DOHH2 (cell line): ENCODE data around the gene FAM193A.

Source experiments
- H3F3A ChIP-seq: fragments of 200-600 bp; sonication (generic), shearing (Covaris generic); 2 replicates; pipeline ENCODE4 v1.6.0; 2016; ENCODE audit warnings: antibody characterized with exemption, mild to moderate bottlenecking; ENCODE audit not compliant: control insufficient read depth, insufficient read depth
- H3K27ac ChIP-seq: fragments of 200-600 bp; sonication (generic); 2 replicates; pipeline ENCODE4 v1.5.1; 2014; ENCODE audit warnings: low read depth, mild to moderate bottlenecking, low read length, moderate library complexity
- H3K27me3 ChIP-seq: fragments of 200-600 bp; sonication (generic); 2 replicates; pipeline ENCODE4 v1.6.1; 2014; ENCODE audit warnings: mild to moderate bottlenecking, low read length, mixed read lengths; ENCODE audit not compliant: control insufficient read depth
- H3K36me3 ChIP-seq: fragments of 200-600 bp; sonication (generic); 2 replicates; pipeline ENCODE4 v1.6.1; 2014; ENCODE audit warnings: mild to moderate bottlenecking, low read length, moderate library complexity, mixed read lengths; ENCODE audit not compliant: control insufficient read depth
- H3K4me1 ChIP-seq: fragments of 200-600 bp; sonication (generic); 2 replicates; pipeline ENCODE4 v1.6.1; 2014; ENCODE audit warnings: mild to moderate bottlenecking, low read length, mixed read lengths; ENCODE audit not compliant: control insufficient read depth
- H3K4me2 ChIP-seq: fragments of 200-600 bp; sonication (generic); 2 replicates; pipeline ENCODE4 v1.6.0; 2014; ENCODE audit warnings: mild to moderate bottlenecking, low read length, moderate library complexity
- H3K4me3 ChIP-seq: fragments of 200-600 bp; sonication (generic); 2 replicates; pipeline ENCODE4 v1.5.1; 2014; ENCODE audit warnings: mild to moderate bottlenecking, low read length, mixed read lengths
- H3K79me2 ChIP-seq: fragments of 200-600 bp; sonication (generic); 2 replicates; pipeline ENCODE4 v1.6.1; 2014; ENCODE audit warnings: mild to moderate bottlenecking, low read length, mixed read lengths; ENCODE audit not compliant: control insufficient read depth
- H3K9me2 ChIP-seq: fragments of 200-600 bp; sonication (generic); replicated peaks from 2 replicates; pipeline ENCODE4 v1.6.1; 2014; ENCODE audit warnings: mild to moderate bottlenecking, low read length, mixed read lengths; ENCODE audit not compliant: control insufficient read depth
- H3K9me3 ChIP-seq: fragments of 200-600 bp; sonication (generic); 2 replicates; pipeline ENCODE4 v1.6.1; 2014; ENCODE audit warnings: antibody characterized with exemption, low read length, mixed read lengths; ENCODE audit not compliant: control insufficient read depth, insufficient read depth
- H4K20me1 ChIP-seq: fragments of 200-600 bp; sonication (generic); 2 replicates; pipeline ENCODE4 v1.6.0; 2014; ENCODE audit warnings: low read depth, mild to moderate bottlenecking, antibody characterized with exemption, low read length, moderate library complexity; ENCODE audit not compliant: control insufficient read depth, insufficient read depth
- CTCF ChIP-seq: fragments of 200-600 bp; sonication (generic); IDR thresholded peaks from one replicate; pipeline ENCODE4 v1.5.1; 2014; ENCODE audit warnings: antibody characterized with exemption, mild to moderate bottlenecking, low read depth, low read length; ENCODE audit not compliant: poor library complexity, severe bottlenecking
- EZH2phosphoT487 ChIP-seq: fragments of 200-600 bp; sonication (generic); IDR thresholded peaks from 2 replicates; pipeline ENCODE4 v1.6.1; 2017; ENCODE audit warnings: borderline replicate concordance, mild to moderate bottlenecking, antibody characterized with exemption, low read length, moderate library complexity, mixed read lengths

FAM193A gene

GRCh38 chr4:2626231-2626630 lies 89.8 kb downstream of the FAM193A start:
- no peak overlapping the region for H3K4me3 ChIP-seq
- H3K4me1 ChIP-seq, result no peaks in the 10 kb centered on the region
- TF ChIP-seq CTCF (no peak), EZH2phosphoT487 (no peak)
- no peak overlapping the region for H3K4me2 ChIP-seq
- no peaks in the 10 kb centered on the region for H3K27me3 ChIP-seq
- H4K20me1 ChIP-seq, result no peaks in the 10 kb centered on the region
- H3K9me2 ChIP-seq, result no peaks in the 10 kb centered on the region
- no peaks in the 10 kb centered on the region for H3F3A ChIP-seq
- H3K36me3 ChIP-seq, result peaks cover 42% of the 10 kb centered on the region
- peaks cover 42% of the 10 kb centered on the region for H3K79me2 ChIP-seq
- H3K9me3 ChIP-seq, result no peaks in the 10 kb centered on the region
- H3K27ac ChIP-seq, result no peak overlapping the region

- no peaks in the 10 kb centered on the region for H3K9me2 ChIP-seq
- TF ChIP-seq CTCF (peak; percentile 17), EZH2phosphoT487 (no peak)
- H3K4me2 ChIP-seq, result no peak overlapping the region
- no peaks in the 10 kb centered on the region for H3K9me3 ChIP-seq
- H3K27me3 ChIP-seq, result no peaks in the 10 kb centered on the region
- no peak overlapping the region for H3K27ac ChIP-seq
- no peak overlapping the region for H3K4me3 ChIP-seq
- H3F3A ChIP-seq, result no peaks in the 10 kb centered on the region
- H3K36me3 ChIP-seq, result peaks cover 48% of the 10 kb centered on the region
- no peaks in the 10 kb centered on the region for H4K20me1 ChIP-seq
- no peaks in the 10 kb centered on the region for H3K4me1 ChIP-seq
- peaks cover 4% of the 10 kb centered on the region; the same call in 1 of the 2 replicates for H3K79me2 ChIP-seq
These were observed 94.3 kb downstream of the FAM193A start for GRCh38 chr4:2630556-2631273.

GRCh38 chr4:2634014-2634413 lies 97.6 kb downstream of the FAM193A start:
- no peaks in the 10 kb centered on the region for H3K9me3 ChIP-seq
- no peaks in the 10 kb centered on the region for H4K20me1 ChIP-seq
- no peak overlapping the region for H3K4me3 ChIP-seq
- H3K27ac ChIP-seq, result no peak overlapping the region
- no peaks in the 10 kb centered on the region for H3K9me2 ChIP-seq
- H3K79me2 ChIP-seq, result peaks cover 4% of the 10 kb centered on the region; the same call in 1 of the 2 replicates
- H3K4me1 ChIP-seq, result no peaks in the 10 kb centered on the region
- peaks cover 46% of the 10 kb centered on the region for H3K36me3 ChIP-seq
- H3F3A ChIP-seq, result no peaks in the 10 kb centered on the region
- H3K27me3 ChIP-seq, result no peaks in the 10 kb centered on the region
- TF ChIP-seq CTCF, result no peak
- TF ChIP-seq EZH2phosphoT487, result no peak
- no peak overlapping the region for H3K4me2 ChIP-seq
